T-helper 9 cell (primary cell): ENCODE data around the gene DOK1.
A peak's percentile ranks its signal among the peaks of the same experiment; 100 is the strongest.

ENCODE experiments used
- DNase-seq: peaks from one replicate; pipeline ENCODE4 v3.0.0-alpha.2; 2020

DOK1 gene

GRCh38 chr2:74571058-74571457, 16.5 kb downstream of the DOK1 start:
- no peak for DNase-seq

- DNase-seq, result no peak
Observed at GRCh38 chr2:74572178-74572925, 17.8 kb downstream of the DOK1 start.

- DNase-seq, result no peak
Observed at GRCh38 chr2:74573747-74574562, 19.4 kb downstream of the DOK1 start.

- DNase-seq, result no peak
Observed at GRCh38 chr2:74575320-74575719, 20.8 kb downstream of the DOK1 start.

GRCh38 chr2:74576211-74576862, 21.8 kb downstream of the DOK1 start:
- DNase-seq, result no peak

- no peak for DNase-seq
Observed at GRCh38 chr2:74576863-74577229, 22.3 kb downstream of the DOK1 start.

- no peak for DNase-seq
Observed at GRCh38 chr2:74577448-74577847, 22.9 kb downstream of the DOK1 start.

GRCh38 chr2:74578408-74578807, 23.9 kb downstream of the DOK1 start:
- DNase-seq, result no peak

GRCh38 chr2:74581463-74581862, 26.9 kb downstream of the DOK1 start:
- no peak for DNase-seq

GRCh38 chr2:74582184-74582583, 27.7 kb downstream of the DOK1 start:
- DNase-seq, result no peak

- DNase-seq, result no peak
Observed at GRCh38 chr2:74583504-74583903, 29.0 kb downstream of the DOK1 start.

GRCh38 chr2:74584088-74584645, 29.6 kb downstream of the DOK1 start:
- DNase-seq, result no peak

- no peak for DNase-seq
Observed at GRCh38 chr2:74585406-74586185, 31.1 kb downstream of the DOK1 start.

- DNase-seq, result peak; percentile 29
Observed at GRCh38 chr2:74587664-74588277, 33.3 kb downstream of the DOK1 start.

- DNase-seq, result no peak
Observed at GRCh38 chr2:74588664-74589063, 34.1 kb downstream of the DOK1 start.

- DNase-seq, result no peak
Observed at GRCh38 chr2:74593826-74594772, 39.6 kb downstream of the DOK1 start.

- DNase-seq, result no peak
Observed at GRCh38 chr2:74596584-74596983, 42.1 kb downstream of the DOK1 start.

- no peak for DNase-seq
Observed at GRCh38 chr2:74597410-74597809, 42.9 kb downstream of the DOK1 start.

GRCh38 chr2:74599676-74600075, 45.2 kb downstream of the DOK1 start:
- no peak for DNase-seq

GRCh38 chr2:74602586-74603281, 48.2 kb downstream of the DOK1 start:
- DNase-seq, result no peak
